OCI-M1 (cell line): ENCODE data around the gene PANK4.

Experiments
- DNase-seq: peaks from one replicate; lab custom pipeline; 2025; lab: John Stamatoyannopoulos, UW

PANK4 gene

GRCh38 chr1:2528966-2529783, 2.8 kb upstream of the PANK4 start:
- DNase-seq: peak; percentile 78

- no peak for DNase-seq
These were observed 2.2 kb upstream of the PANK4 start for GRCh38 chr1:2528611-2528965.

GRCh38 chr1:2528016-2528415, 1.6 kb upstream of the PANK4 start:
- DNase-seq: no peak

- DNase-seq: no peak
These were observed 1.1 kb upstream of the PANK4 start for GRCh38 chr1:2527556-2527860.

GRCh38 chr1:2526824-2527555, 594 bp upstream of the PANK4 start:
- no peak for DNase-seq

- no peak for DNase-seq
These were observed 850 bp downstream of the PANK4 start for GRCh38 chr1:2525572-2525919.

- DNase-seq: no peak
These were observed 2.3 kb downstream of the PANK4 start for GRCh38 chr1:2523891-2524609.

GRCh38 chr1:2523191-2523890, 3.1 kb downstream of the PANK4 start:
- no peak for DNase-seq

- no peak for DNase-seq
These were observed 4.2 kb downstream of the PANK4 start for GRCh38 chr1:2522230-2522629.

- DNase-seq: no peak
These were observed 5.6 kb downstream of the PANK4 start for GRCh38 chr1:2520806-2521205.

- no peak for DNase-seq
These were observed 6.2 kb downstream of the PANK4 start for GRCh38 chr1:2520206-2520605.

- no peak for DNase-seq
These were observed 6.7 kb downstream of the PANK4 start for GRCh38 chr1:2519729-2520128.

- DNase-seq: no peak
These were observed 7.2 kb downstream of the PANK4 start for GRCh38 chr1:2519029-2519685.

- DNase-seq: no peak
These were observed 7.9 kb downstream of the PANK4 start for GRCh38 chr1:2518528-2518927.

GRCh38 chr1:2517966-2518365, 8.4 kb downstream of the PANK4 start:
- DNase-seq: no peak

- DNase-seq: no peak
These were observed 9.4 kb downstream of the PANK4 start for GRCh38 chr1:2516946-2517345.

- DNase-seq: no peak
These were observed 10.3 kb downstream of the PANK4 start for GRCh38 chr1:2516124-2516523.

- DNase-seq: no peak
These were observed 10.7 kb downstream of the PANK4 start for GRCh38 chr1:2515763-2516080.

- DNase-seq: no peak
These were observed 11.3 kb downstream of the PANK4 start for GRCh38 chr1:2514863-2515762.

GRCh38 chr1:2513939-2514652, 12.3 kb downstream of the PANK4 start:
- no peak for DNase-seq
